D721Med (cell line): ENCODE results near the gene LHX6.

Experiments
- DNase-seq: peaks from one replicate; pipeline ENCODE4 v3.0.0; 2011; ENCODE audit warnings: low spot score; ENCODE audit not compliant: insufficient read length
- FAIRE-seq: peaks from 2 replicates; lab custom pipeline; 2011; peaks lifted over from hg19 to GRCh38; lab: Jason Lieb, UNC
- TF ChIP-seq, protein P1 (sequence below): IDR thresholded peaks from 2 replicates; pipeline ENCODE4 v1.5.1; 2012; ENCODE audit warnings: mild to moderate bottlenecking, control low read depth; ENCODE audit not compliant: insufficient read depth; ENCODE audit errors: missing control alignments

Gene LHX6

DNA sequence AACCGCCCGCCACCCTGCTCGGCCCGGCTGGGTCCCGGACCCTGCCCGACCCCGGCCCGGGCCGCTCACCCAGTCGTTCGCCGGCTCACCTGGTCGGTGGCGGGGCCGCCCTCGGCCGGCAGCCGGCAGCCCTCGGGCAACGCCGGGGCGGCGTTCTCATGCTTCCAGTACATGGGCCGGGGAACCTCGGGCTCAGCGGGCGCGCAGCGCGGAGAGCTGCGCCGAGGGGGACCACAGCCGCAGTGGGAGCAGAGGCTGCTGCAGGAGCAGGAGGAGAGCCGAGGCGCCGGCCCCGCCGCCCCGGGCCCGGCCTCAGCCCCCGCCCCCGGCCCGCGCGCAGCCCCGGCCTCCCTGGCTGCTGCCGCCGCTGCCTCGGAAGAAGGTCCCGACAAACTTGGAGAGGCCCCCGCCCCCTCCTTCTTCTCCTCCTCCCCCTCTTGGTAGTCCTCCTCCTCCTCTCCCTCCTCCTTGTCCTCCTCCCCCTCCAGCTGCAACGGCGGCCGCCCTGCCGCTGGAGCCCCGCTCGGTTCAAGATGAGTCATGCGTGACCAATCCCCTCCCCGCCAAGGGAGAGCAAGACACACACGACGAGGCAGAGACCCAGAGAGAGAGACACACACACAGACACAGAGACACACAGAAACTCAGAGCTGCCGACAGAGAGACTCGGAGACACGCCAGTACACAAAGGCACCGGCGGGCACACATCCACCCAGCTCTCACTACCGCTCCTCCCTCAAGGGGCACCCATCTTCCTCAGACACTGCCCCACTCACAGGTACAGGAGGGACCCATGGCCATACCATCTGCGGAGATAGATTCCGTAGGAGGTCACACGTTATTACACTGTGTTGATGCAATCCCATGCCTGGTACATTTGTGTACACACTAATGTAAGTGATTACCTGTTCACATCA lies at the start of gene LHX6:
LHX6 (minus strand) TSS at position 390 of the 917 bp plus-strand sequence; CDS start at position 173, 217 bp downstream.
- FAIRE-seq = no peak

DNA sequence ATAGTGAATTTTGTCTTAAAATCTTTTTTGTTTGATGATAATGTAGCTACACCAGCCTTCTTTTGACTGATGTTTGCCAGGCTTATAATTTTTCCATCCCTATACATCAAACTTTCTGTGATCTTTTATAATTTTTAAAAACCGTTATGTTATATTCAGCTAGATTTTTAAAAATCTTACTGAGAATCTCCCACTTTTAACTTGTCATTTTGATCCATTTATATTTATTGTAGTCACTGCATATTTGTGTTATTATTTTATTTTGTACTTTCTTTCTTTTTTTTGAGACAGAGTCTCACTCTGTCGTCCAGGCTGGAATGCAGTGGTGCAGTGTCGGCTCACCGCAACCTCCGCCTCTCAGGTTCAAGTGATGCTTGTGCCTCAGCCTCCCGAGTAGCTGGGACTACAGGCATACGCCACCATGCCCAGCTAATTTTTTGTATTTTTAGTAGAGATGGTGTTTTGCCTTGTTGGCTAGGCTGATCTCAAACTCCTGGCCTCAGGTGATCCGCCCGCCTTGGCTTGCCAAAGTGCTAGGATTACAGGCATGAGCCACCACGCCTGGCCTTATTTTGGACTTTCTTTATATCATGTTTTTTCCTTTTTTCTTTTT lies 48.6 kb upstream of the LHX6 start:
- DNase-seq (no peak), FAIRE-seq (no peak)
- TF ChIP-seq, protein P1, sequence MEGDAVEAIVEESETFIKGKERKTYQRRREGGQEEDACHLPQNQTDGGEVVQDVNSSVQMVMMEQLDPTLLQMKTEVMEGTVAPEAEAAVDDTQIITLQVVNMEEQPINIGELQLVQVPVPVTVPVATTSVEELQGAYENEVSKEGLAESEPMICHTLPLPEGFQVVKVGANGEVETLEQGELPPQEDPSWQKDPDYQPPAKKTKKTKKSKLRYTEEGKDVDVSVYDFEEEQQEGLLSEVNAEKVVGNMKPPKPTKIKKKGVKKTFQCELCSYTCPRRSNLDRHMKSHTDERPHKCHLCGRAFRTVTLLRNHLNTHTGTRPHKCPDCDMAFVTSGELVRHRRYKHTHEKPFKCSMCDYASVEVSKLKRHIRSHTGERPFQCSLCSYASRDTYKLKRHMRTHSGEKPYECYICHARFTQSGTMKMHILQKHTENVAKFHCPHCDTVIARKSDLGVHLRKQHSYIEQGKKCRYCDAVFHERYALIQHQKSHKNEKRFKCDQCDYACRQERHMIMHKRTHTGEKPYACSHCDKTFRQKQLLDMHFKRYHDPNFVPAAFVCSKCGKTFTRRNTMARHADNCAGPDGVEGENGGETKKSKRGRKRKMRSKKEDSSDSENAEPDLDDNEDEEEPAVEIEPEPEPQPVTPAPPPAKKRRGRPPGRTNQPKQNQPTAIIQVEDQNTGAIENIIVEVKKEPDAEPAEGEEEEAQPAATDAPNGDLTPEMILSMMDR = no peak

More for the DNA sequence above, at the start of gene LHX6:
- no peak for DNase-seq
- TF ChIP-seq, protein P1 = no peak

DNA sequence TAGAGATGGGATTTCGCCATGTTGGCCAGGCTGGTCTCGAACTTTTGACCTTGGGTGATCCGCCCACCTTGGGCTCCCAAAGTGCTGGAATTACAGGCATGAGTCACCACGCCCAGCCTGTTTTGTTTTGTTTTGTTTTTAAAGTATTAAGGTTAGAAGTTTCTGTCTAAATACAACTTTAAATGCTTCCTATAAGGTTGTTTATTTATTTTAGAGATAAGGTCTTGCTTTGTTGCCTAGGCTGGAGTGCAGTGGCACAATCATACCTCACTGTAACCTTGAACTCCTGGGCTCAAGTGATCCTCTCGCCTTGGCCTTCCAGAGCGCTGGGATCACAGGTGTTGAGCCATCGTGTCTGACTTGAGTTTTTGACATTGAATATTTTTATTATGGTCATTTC lies 47.3 kb upstream of the LHX6 start:
- TF ChIP-seq, protein P1 = no peak
- DNase-seq (no peak), FAIRE-seq (no peak)

DNA sequence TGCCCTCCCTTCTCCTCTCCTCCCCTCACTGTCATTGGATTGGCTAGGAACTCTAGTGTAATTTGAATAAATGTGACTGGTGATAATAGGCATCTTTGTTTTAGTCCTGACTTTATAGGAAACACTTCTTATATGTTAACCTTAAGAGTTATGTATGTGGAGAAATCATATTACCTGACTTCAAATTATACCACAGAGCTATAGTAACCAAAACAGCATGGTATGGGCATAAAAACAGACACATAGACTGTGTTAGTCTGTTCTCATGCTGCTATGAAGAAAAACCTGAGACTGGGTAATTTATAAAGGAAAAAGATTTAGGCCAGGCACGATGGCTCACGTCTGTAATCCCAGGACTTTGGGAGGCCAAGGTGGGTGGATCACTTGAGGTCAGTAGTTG lies 45.3 kb upstream of the LHX6 start:
- TF ChIP-seq, protein P1 = no peak
- DNase-seq (no peak), FAIRE-seq (no peak)

DNA sequence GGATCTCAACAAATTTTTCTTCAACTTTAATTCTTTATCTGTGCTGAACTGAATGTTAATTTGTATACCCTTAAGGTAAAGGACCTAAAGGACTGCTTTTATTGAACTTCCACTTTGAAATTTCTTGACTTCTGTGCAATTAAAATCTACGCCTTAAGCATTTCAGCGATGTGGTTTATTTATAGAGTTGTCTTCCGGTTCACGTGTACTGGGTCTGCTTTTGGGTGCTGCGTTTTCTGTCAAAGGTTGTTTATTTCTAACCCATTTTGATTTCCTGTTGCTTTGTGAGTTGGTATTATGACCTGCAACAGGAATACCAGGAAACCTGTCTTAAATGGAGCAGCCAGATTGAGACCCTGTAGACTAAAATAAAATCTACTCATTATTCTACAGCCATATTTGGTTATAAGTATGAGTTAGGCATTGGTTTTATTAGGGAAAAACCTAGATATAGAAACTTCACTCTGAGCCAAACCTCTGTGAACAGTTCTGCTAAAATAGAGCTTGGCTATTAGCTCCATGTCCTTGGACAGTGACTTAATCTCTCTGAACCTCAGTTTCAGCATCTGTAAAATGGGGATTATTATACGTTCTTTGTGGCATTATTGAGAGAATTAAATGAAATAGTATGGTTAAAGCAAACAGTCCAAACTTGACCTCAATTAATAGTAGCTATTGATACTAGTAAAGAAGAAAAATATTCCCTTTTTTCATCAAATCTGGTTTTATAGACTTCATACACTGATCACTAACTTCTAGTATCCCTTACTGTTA lies 39.5 kb upstream of the LHX6 start:
- FAIRE-seq (no peak), DNase-seq (no peak)
- TF ChIP-seq, protein P1 = no peak

DNA sequence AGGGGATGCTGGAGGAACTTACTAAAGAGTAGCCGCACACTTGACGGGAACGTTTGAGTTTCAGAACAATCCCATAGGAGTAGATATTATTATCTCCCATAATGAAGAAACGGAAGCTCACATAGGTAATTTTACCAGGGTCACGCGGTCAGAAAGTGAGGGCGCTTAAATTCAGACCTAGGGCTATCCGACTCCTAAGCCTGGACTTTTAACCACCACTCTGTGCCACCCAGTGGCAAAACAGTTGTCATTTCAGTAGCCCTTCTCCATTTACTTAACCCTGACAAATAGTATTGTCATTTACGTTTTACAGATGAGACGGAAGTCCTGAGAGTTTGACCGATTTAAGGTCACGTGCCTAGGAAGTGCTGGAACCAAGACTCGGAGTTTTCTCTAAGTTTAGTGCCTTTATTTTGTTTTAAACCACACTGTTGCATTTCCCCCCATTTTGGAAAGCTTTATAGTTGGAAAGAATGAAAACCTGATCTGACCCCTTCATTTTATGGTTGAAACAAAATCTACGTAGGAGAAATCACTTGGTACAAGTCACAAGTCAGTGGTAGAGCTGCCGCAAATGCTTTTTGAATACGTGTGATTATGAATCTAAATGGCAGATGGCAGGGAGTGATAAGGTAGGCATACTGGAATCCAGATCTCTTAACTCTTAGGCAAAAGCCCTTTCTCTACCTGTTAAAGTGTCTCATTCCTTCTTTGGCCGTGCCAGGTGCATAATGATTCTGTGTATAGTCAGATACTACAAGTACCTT lies 36.6 kb upstream of the LHX6 start:
- DNase-seq (no peak), FAIRE-seq (no peak)
- TF ChIP-seq, protein P1 = no peak
